ENCODE measurements around the gene BIN1.

BIN1 gene

GRCh38 chr2:127102521-127103242 lies 4.3 kb downstream of the BIN1 start:
- ChIA-PET POLR2A (no interaction called here), CTCF (interaction anchor here (1.0 kb wide), 1 partner anchor 23 kb away, joined by 3 read pairs; no protein-coding TSS in a partner anchor)
- TF ChIP-seq, protein P1, sequence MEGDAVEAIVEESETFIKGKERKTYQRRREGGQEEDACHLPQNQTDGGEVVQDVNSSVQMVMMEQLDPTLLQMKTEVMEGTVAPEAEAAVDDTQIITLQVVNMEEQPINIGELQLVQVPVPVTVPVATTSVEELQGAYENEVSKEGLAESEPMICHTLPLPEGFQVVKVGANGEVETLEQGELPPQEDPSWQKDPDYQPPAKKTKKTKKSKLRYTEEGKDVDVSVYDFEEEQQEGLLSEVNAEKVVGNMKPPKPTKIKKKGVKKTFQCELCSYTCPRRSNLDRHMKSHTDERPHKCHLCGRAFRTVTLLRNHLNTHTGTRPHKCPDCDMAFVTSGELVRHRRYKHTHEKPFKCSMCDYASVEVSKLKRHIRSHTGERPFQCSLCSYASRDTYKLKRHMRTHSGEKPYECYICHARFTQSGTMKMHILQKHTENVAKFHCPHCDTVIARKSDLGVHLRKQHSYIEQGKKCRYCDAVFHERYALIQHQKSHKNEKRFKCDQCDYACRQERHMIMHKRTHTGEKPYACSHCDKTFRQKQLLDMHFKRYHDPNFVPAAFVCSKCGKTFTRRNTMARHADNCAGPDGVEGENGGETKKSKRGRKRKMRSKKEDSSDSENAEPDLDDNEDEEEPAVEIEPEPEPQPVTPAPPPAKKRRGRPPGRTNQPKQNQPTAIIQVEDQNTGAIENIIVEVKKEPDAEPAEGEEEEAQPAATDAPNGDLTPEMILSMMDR (IDR thresholded peaks at IDR 0.05; ENCODE audit: control extremely low read depth, extremely low read depth, low read depth, missing control alignments): no peak
- no peak for DNase-seq (ENCODE audit: extremely low spot score)

- DNase-seq (ENCODE audit: extremely low spot score): no peak
- CTCF ChIA-PET: interaction anchor here (1.0 to 1.1 kb wide), 3 partner anchors 12 to 22 kb away, joined by 3 read pairs; no protein-coding TSS in a partner anchor
- TF ChIP-seq, protein P1 (IDR thresholded peaks at IDR 0.05; ENCODE audit: control extremely low read depth, extremely low read depth, low read depth, missing control alignments): no peak
- POLR2A ChIA-PET: no interaction called here
Observed at GRCh38 chr2:127101756-127102477, 5.0 kb downstream of the BIN1 start.

- DNase-seq (ENCODE audit: extremely low spot score): no peak
- ChIA-PET POLR2A (no interaction called here), CTCF (interaction anchor here (1.1 kb wide), 2 partner anchors 12 to 15 kb away, joined by 3 read pairs; no protein-coding TSS in a partner anchor)
- TF ChIP-seq, protein P1 (IDR thresholded peaks at IDR 0.05; ENCODE audit: control extremely low read depth, extremely low read depth, low read depth, missing control alignments): no peak
Observed at GRCh38 chr2:127101048-127101611, 5.8 kb downstream of the BIN1 start.

DNA sequence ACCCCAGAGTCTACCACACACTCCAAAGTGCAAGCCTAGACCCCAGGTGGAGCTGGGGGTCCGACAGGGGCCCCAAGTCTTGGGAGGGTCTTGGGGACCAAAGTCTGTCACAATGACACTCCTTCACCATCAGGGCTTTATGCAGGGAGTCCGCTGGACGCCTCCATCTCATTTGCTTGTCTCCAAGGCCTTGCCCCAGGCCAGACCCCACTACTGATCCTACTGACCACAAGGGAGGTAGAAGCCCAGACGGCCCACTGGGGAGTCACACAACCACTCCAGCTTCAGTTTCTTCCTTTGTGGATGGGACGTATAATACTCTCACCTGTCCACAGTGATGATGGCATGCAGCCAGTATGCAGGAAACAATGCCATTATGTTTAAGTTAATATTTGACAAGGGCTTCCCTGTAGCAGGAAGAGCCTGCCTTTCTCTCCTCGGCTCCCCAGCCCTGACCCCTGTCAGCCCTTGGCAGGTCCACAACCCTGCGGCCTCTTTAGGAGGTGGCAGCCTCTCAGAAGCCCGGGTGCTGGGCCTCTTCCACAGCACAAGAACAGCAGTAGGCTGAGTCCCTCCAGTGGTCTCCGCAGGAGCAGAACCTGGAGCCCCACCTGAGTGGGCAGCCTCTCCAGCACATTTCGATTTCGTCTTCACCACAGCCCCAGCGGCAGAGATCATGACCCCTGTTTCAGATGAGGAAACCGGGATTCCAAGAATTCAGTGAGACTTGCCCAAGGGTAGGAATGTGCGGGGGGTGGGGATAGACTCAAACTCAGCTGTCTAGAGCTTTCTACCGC lies 6.5 kb downstream of the BIN1 start:
- TF ChIP-seq, protein P1 (IDR thresholded peaks at IDR 0.05; ENCODE audit: control extremely low read depth, extremely low read depth, low read depth, missing control alignments): no peak
- DNase-seq (ENCODE audit: extremely low spot score): no peak
- CTCF ChIA-PET: interaction anchor here (1.2 kb wide), 1 partner anchor 13 kb away, joined by 3 read pairs; no protein-coding TSS in a partner anchor
- POLR2A ChIA-PET: no interaction called here

GRCh38 chr2:127098711-127099110 lies 8.2 kb downstream of the BIN1 start:
- POLR2A ChIA-PET: no interaction called here
- DNase-seq (ENCODE audit: extremely low spot score): no peak
- TF ChIP-seq, protein P1 (IDR thresholded peaks at IDR 0.05; ENCODE audit: control extremely low read depth, extremely low read depth, low read depth, missing control alignments): no peak
- CTCF ChIA-PET: no interaction called here
